SKM-1 (cell line): ENCODE measurements around the gene INHBA.
A peak's percentile ranks its signal among the peaks of the same experiment; 100 is the strongest.

ENCODE experiments used
- DNase-seq: peaks from one replicate; lab custom pipeline; 2025; ENCODE audit not compliant: unreplicated experiment; lab: John Stamatoyannopoulos, UW

The INHBA gene

DNA sequence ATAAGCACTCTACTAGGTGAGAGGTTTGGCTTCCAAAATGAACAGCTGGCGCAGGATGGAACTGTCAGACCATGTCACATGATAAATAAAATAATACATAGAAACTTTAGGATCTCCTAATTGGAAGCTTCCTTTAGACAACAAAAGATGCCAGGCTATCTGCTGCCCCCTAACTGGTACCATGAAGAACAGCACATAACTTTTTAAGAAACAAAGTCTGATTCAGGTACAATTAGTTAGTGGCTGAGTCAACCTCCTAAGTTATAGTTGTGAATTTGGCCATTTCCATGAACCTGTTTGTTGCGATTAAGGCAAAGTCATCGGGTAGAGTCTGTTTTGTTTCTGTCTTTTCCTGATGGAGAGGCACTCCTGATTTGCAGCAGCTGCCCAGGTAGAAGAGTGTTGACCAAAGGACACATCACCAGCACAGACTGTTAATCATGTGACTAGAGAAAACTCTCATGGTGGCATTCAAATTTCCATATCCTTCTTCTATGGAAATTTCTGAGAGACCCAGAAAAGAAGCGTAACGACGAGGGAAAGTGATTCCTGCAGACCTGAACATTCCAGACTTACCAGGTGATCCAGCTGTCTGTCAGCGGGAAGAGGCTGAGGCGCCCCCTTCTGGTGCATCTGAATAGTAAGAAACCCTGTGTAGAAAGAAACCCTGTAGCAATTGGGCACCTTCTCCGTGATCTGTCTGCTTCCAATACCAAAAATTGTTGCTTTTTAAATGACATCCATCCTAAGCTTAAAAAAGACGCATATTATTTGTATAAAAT, 8.6 kb upstream of the INHBA start:
- no peak for DNase-seq

- DNase-seq: no peak
These were observed 7.9 kb upstream of the INHBA start for GRCh38 chr7:41710838-41711237.

- DNase-seq: no peak
These were observed 6.7 kb upstream of the INHBA start for GRCh38 chr7:41709621-41710020.

GRCh38 chr7:41708581-41709358, 5.9 kb upstream of the INHBA start:
- no peak for DNase-seq

DNA sequence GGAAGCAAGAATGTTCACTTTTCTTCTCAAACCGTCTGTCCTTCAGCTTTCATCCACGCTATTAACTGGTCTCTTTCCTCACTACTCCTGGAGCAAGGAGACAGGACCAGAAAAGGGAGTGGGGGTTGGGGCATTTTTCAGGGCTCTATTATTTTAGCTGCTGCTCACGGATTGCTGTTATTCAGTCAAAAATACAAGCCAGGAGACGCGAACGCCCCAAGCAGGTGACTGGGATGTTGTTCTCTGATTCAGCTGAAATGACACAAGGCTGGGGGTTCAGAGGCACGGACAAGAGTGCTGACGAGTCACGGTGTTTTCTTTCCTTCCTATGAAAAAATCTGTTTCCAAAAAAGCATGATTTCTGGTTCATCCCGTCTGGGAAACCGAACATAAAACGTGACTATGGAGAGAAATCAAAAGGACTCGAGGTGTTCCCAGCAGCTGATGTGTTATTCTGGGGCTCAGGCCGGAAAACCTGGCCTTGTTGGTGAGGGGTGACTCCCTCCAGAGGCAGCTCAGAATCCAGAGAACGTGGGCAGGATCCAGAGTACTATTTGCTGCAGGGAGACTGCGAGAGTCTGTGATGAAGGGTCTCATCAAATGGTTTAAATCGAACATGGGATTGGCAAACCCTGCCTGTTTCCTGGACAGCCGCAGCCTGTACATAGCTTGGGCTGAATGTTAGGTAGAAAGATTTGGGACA, 3.5 kb upstream of the INHBA start:
- DNase-seq: no peak

DNA sequence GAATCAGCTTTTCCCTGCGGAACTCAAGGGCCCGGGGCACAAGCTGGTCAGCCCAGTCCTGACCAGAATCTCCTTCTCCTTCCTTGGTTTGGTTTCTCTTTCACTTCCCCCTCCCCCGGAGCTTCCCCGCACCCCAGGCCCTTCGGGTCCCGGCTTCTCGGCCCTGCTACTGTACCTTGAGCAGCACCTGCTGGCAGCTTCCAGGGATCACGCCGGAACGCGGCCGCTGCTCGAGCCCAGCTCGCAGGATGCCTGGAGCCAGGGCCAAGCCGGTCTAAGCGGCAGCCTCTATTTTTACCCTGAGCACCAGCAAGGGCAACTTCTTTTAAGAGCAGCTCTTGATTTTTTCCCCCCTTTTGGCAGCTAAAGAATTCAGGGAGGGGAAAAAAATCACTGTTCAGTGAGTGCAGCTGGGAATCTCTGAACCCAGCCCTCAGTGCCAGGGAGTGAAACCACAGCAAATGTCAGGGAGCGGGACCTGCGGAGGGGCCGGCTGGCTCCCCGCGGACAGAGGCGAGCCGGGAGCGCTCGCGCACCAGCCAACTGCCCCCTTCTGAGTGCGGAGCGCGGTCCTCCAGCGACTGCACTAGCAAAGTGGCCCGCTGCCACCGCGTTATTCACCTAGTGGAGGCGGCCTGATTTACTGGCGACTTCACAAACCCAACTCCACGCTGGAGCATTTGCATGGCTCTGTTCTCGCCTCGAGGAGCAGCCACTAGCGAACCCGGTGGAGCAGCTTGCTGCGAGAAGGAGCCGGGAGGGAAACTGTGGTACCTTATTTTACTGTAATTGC, 2.4 kb upstream of the INHBA start:
- peak; percentile 84 for DNase-seq

DNA sequence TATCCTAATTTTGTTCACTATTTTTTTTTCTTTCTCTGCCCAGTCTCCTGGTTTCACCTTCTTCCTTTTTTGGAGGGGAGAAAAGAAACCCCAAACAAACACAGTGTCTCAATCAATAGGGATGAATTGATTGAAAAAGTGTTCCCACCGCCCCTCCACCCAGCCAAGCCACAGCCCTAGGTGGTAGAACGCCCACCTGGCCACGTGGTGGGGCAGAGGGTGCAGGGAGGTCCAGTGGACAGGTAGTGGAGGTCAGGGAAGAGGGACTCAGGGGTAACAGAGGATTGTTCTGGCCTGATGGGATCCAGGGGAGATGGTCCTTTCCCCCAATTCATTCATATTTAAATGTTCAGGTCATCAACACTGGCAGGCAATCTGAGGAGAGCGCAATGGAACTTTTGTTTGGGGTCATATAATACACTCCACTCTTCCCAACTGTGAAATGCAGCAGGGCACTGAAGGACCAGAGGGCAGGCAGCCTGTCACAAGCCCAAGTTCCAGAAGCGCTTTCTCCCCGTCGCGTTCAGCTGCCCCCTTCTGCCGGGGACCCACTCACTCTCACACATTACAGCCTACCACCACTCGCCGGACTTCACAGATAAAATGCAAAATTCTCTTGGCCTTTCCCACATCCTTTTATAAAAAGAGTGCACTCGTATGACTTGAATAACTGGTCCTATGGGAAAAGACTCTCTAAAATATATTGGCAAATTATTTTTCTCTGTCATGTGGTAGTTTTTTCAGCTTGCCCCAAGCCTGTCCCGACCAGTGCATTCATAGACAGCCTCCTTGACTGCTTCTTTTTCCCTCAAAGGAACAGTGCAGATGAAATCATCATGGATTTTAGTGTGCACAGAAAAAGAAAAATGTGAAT, 1.6 kb downstream of the INHBA start:
- no peak for DNase-seq

DNA sequence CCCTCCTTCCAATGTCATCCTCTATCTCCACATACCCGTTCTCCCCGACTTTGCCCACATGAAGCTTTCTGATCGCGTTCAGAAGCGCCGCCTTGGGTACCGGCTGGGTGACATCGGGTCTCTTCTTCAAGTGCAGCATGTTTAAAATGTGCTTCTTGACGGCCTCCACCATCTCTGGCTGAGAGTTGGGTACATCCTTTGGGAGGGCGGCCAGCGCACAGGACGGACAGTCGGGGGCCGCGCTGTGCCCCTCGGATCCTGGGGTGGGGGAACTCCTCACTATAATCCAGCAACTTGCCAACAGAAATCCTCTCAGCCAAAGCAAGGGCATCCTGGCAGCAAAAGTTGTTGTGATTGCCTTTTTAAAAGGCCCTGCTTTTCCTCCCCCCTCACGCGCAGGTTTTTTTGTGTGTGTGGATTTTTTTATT, 2.8 kb downstream of the INHBA start:
- no peak for DNase-seq

DNA sequence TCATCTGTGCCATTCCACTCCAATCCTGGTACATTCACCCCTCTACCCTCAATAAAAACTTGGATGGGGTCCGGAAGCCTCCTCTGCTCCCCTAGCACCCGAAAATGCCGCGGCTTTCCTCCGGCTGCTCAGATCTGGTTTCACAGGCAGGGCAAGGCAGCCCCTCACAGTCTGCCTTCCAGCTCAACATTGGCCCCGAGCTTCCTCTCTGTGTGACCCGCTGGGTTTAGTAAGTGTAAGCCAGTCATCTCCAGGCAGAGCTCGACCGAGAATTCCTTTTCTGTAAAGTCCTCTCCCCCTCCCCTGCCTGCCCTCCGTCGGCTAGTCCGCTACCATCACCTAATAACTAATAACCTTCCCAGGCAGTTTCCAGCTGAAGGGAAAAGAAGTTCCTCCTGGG, 3.4 kb downstream of the INHBA start:
- no peak for DNase-seq

DNA sequence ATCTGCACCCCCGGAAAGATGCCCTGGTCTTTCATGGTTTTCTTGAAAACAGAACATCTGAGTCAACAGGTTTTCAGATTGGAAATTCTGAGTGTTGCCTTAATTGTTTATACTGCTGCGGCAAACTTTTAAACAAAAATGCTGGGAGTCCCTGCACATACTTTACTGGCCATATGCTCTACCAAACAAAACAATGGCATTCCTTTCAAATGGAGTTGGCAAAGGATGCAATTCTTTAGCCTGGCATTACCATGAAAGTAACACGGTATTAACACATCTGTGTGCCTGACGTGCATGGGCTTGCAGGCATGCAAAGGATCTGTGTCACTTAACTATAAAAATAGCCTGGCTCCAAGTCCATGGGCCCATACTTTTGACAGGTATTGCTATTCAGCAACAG, 4.2 kb downstream of the INHBA start:
- DNase-seq: no peak

GRCh38 chr7:41698114-41698513, 4.8 kb downstream of the INHBA start:
- no peak for DNase-seq

- DNase-seq: peak; percentile 38
These were observed 6.5 kb downstream of the INHBA start for GRCh38 chr7:41696323-41696916.

GRCh38 chr7:41695661-41696322, 7.1 kb downstream of the INHBA start:
- DNase-seq: no peak

DNA sequence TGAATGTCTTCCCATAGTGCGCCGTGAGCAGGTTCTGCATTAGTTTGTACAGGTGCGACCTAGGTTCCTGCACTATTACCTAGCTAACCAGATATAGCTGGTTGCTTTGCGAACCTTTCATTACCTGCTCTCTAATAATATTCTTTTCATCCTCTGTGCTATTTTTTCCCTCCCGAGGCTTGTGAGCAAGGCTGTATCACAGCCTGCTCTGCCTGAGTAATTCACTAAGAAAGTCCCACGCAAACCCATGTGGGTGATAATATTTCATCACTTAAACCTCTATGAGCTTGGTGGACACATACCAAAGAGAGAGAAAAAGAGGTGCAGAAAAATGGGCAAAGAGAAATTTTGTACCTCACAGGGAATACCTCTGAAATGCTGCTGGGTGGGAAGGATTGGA, 8.4 kb downstream of the INHBA start:
- DNase-seq: no peak

GRCh38 chr7:41693150-41693997, 9.5 kb downstream of the INHBA start:
- no peak for DNase-seq

GRCh38 chr7:41692251-41692650, 10.6 kb downstream of the INHBA start:
- no peak for DNase-seq

- DNase-seq: no peak
These were observed 11.4 kb downstream of the INHBA start for GRCh38 chr7:41691286-41692190.
